ENCODE results near the gene PDLIM3. TPM values are rescaled to one million over a fixed set of nuclear protein-coding genes. Genes with fewer than 3 reads are reported as not detected.

PDLIM3 gene
- total and polyA plus RNA-seq, 2 of the 13 experiments (the other 11 are each of a cell fraction or from before 2014, with no cell fraction given) = 5.9 to 14.0 TPM

- no peak overlapping the region for H3K4me2 ChIP-seq (ENCODE audit: low read depth, low read length)
- H2AFZ ChIP-seq (ENCODE audit: low read length) = no peak overlapping the region
- H3K4me3 ChIP-seq (replicated peaks in 1 of 3; ENCODE audit: insufficient read depth in 1 of 3, low read depth in 2 of 3, low read length in 3 of 3) = no peak overlapping the region
- no peaks in the 10 kb centered on the region for H3K79me2 ChIP-seq (ENCODE audit: insufficient read depth, low read length)
- H3K27ac ChIP-seq (ENCODE audit: extremely low read length, insufficient read depth, low read length) = no peak overlapping the region
- DNase-seq (ENCODE audit: low spot score) (no peak), FAIRE-seq (no peak), ATAC-seq (no peak)
- TF ChIP-seq MYC (CRISPR knock-in tag; IDR thresholded peaks at IDR 0.05; ENCODE audit: borderline replicate concordance) = no peak
- no peak for TF ChIP-seq MAFK (conservative IDR thresholded peaks at IDR 0.05 in 1 of 2, IDR thresholded peaks at IDR 0.05 in 1 of 2; ENCODE audit: low read length in 2 of 2)
- no peak for TF ChIP-seq ETV6 (CRISPR knock-in tag; conservative IDR thresholded peaks at IDR 0.05)
- TF ChIP-seq ARHGAP35 (CRISPR knock-in tag; IDR thresholded peaks at IDR 0.05; ENCODE audit: borderline replicate concordance) = no peak
- no peak for TF ChIP-seq FOXM1 (CRISPR knock-in tag; IDR thresholded peaks at IDR 0.05)
- TF ChIP-seq THAP11 (CRISPR knock-in tag; IDR thresholded peaks at IDR 0.05) = no peak
- TF ChIP-seq GTF3A (CRISPR knock-in tag; conservative IDR thresholded peaks at IDR 0.05) = no peak
- TF ChIP-seq NFAT5 (CRISPR knock-in tag; IDR thresholded peaks at IDR 0.05) = no peak
- WGBS (ENCODE audit: low lambda C conversion rate) = 33% methylated on average over 1 of the region's 1 CpG
- H4K20me1 ChIP-seq (ENCODE audit: insufficient read depth, low read length) = no peaks in the 10 kb centered on the region
- peaks cover 2 to 7% of the 10 kb centered on the region in 2 experiments; a peak in 2 of 5 replicates for H3K27me3 ChIP-seq (ENCODE audit: control insufficient read depth in 1 of 2, insufficient read depth in 2 of 2, low read length in 2 of 2)
- no peaks in the 10 kb centered on the region for H3K36me3 ChIP-seq (replicated peaks in 1 of 2; ENCODE audit: control insufficient read depth in 1 of 2, insufficient read depth in 2 of 2, low read length in 2 of 2)
- ChIA-PET CTCF (ENCODE audit: low intra/inter-chr PET ratio, low total read pairs) (no interaction called here), POLR2A (no interaction called here)
- in situ Hi-C loops (cut with HindIII; ENCODE audit: extremely low pct_ligation_motif_present, low pct_unique_long_range_greater_than_20kb) (no loop called here), intact Hi-C loops (cut with micrococcal nuclease; ENCODE audit: unreplicated experiment) (no loop called here)
- peaks cover 8% of the 10 kb centered on the region; the same call in 1 of the 2 replicates for H3K4me1 ChIP-seq (ENCODE audit: insufficient read depth, low read length)
- H3K9ac ChIP-seq (ENCODE audit: insufficient read depth, low read depth, low read length) = no peak overlapping the region
- H3K9me3 ChIP-seq (ENCODE audit: low read length) = no peaks in the 10 kb centered on the region
- BruUV-seq (replicated peaks) = no TSS peak
These were observed 15.6 kb upstream of the PDLIM3 start for GRCh38 chr4:185550933-185551332.
